ENCODE measurements around the gene CCDC63.

- TF ChIP-seq EP300 (IDR thresholded peaks at IDR 0.05; ENCODE audit: low read length) (no peak), ZBED1 (IDR thresholded peaks at IDR 0.05) (no peak)
Measured at GRCh38 chr12:110917961-110918360, 71.2 kb downstream of the CCDC63 start.

All from K562 (cell line).